Activated CD4-positive, alpha-beta T cell treated with anti-CD3 and anti-CD28 coated beads for 36 hours (primary cell): ENCODE data around the gene STIM1. TPM values are rescaled to one million over a fixed set of nuclear protein-coding genes. Genes with fewer than 3 reads are reported as not detected.
A peak's percentile ranks its signal among the peaks of the same experiment; 100 is the strongest.

ENCODE experiments used
- ATAC-seq: fragments of 200-7000 bp; cut with Tn5 transposase; one replicate; pipeline ENCODE4 v1.10.0; 2021; ENCODE audit warnings: mild to moderate bottlenecking, moderate library complexity
- CTCF ChIA-PET: fragments of 350-600 bp; sonication (Branson Sonifier 250); formaldehyde crosslinking; loops from one replicate; lab custom pipeline; 2021; ENCODE audit warnings: antibody characterized with exemption; lab: Charles Lee
- POLR2A ChIA-PET: fragments of 350-600 bp; sonication (Branson Sonifier 250); formaldehyde crosslinking; loops from one replicate; lab custom pipeline; 2021; ENCODE audit warnings: antibody characterized with exemption, inconsistent platforms; lab: Charles Lee
- DNase-seq: peaks from one replicate; pipeline ENCODE4 v3.0.0-alpha.2; 2020
- H3K27ac Mint-ChIP-seq: one replicate; pipeline ENCODE4 v1.8.0; 2021; ENCODE audit warnings: mixed read lengths
- H3K27me3 Mint-ChIP-seq: one replicate; pipeline ENCODE4 v1.8.0; 2021; ENCODE audit warnings: mixed read lengths
- H3K36me3 Mint-ChIP-seq: one replicate; pipeline ENCODE4 v1.8.0; 2021; ENCODE audit warnings: low read depth, mixed read lengths
- H3K4me1 Mint-ChIP-seq: one replicate; pipeline ENCODE4 v1.8.0; 2021; ENCODE audit warnings: mixed read lengths
- H3K4me3 Mint-ChIP-seq: one replicate; pipeline ENCODE4 v1.8.0; 2021; ENCODE audit warnings: mild to moderate bottlenecking, moderate library complexity, mixed read lengths
- H3K9me3 Mint-ChIP-seq: one replicate; pipeline ENCODE4 v1.8.0; 2021; ENCODE audit warnings: low read depth, mixed read lengths
- intact Hi-C, 2 experiments: fragments of 100-400 bp; cut with DNase I in 1 of 2; cut with micrococcal nuclease in 1 of 2; formaldehyde crosslinking; loops; one replicate each; pipeline versions ENCODE4 v1.14.2 to v1.15.1; 2022 to 2024; cut with DNase I, micrococcal nuclease
- total RNA-seq, 2 experiments: library from RNA; stranded (reverse); gene quantifications; one replicate each; pipeline ENCODE4 v1.2.3, GENCODE V29; 2021

Gene STIM1
- total RNA-seq, 2 experiments from 2014 or later, result 60.0 to 62.6 TPM

DNA sequence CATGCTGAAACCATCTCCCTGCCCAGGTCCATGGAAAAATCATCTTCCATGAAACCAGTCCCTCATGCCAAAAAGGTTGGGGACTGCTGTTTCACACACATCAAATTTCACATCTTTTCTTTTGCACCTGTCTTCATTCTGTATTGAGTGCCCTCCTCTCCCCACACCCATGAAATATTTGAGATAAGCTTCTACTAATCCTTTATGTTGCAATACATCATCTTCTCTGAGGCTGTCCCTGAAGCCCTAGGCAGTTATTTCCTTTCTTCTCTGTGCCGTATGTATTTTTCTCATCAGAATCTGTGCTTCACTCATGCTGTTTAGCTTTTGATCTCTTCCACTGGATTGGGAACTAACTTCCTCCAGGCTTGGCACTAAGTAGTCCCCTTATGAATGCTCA, 199.2 kb downstream of the STIM1 start:
- Mint-ChIP-seq H3K27me3 (no peaks in the 10 kb centered on the region), H3K9me3 (peaks cover 4% of the 10 kb centered on the region), H3K4me1 (peaks cover 23% of the 10 kb centered on the region), H3K36me3 (peaks cover 35% of the 10 kb centered on the region), H3K4me3 (no peak overlapping the region), H3K27ac (peak overlapping the region; percentile 1)
- no peak for DNase-seq
- ChIA-PET CTCF (interaction anchor here (0.6 to 4.5 kb wide), 4 partner anchors 15 to 213 kb away, joined by 3 to 18 read pairs (median 3); no protein-coding TSS in a partner anchor), POLR2A (interaction anchor here (0.6 kb wide), 1 partner anchor 13 kb away, joined by 3 read pairs; no protein-coding TSS in a partner anchor)
- intact Hi-C loops, result loop anchor here (2.0 to 5.0 kb wide), 2 partner anchors 20 to 62 kb away; no protein-coding TSS in a partner anchor
- no peak for ATAC-seq

- Mint-ChIP-seq H3K4me1 (peaks cover 28% of the 10 kb centered on the region), H3K27ac (no peak overlapping the region), H3K9me3 (no peaks in the 10 kb centered on the region), H3K27me3 (no peaks in the 10 kb centered on the region), H3K4me3 (no peak overlapping the region), H3K36me3 (peaks cover 32% of the 10 kb centered on the region)
- no peak for DNase-seq
- ATAC-seq, result no peak
- POLR2A ChIA-PET, result no interaction called here
- CTCF ChIA-PET, result interaction anchor here (0.6 to 1.1 kb wide), 2 partner anchors 14 to 216 kb away, joined by 3 read pairs; no protein-coding TSS in a partner anchor
- intact Hi-C loops, result loop anchor here in 1 of 2 experiments (5.0 kb wide), 1 partner anchor 67 kb away; no protein-coding TSS in a partner anchor
These were observed 204.0 kb downstream of the STIM1 start for GRCh38 chr11:4059424-4059823.

GRCh38 chr11:4060182-4060923, 204.9 kb downstream of the STIM1 start:
- ATAC-seq, result no peak
- ChIA-PET CTCF (interaction anchor here (0.6 to 1.8 kb wide), 10 partner anchors 10 to 251 kb away, joined by 3 to 14 read pairs (median 3); partner anchors contain the start of gene STIM1), POLR2A (no interaction called here)
- H3K27ac Mint-ChIP-seq, result no peak overlapping the region
- H3K9me3 Mint-ChIP-seq, result no peaks in the 10 kb centered on the region
- H3K27me3 Mint-ChIP-seq, result no peaks in the 10 kb centered on the region
- H3K4me3 Mint-ChIP-seq, result no peak overlapping the region
- no peak for DNase-seq
- peaks cover 37% of the 10 kb centered on the region for H3K4me1 Mint-ChIP-seq
- intact Hi-C loops, result no loop called here
- peaks cover 30% of the 10 kb centered on the region for H3K36me3 Mint-ChIP-seq

GRCh38 chr11:4061700-4062099, 206.2 kb downstream of the STIM1 start:
- H3K4me1 Mint-ChIP-seq, result peaks cover 50% of the 10 kb centered on the region
- POLR2A ChIA-PET, result no interaction called here
- peaks cover 29% of the 10 kb centered on the region for H3K36me3 Mint-ChIP-seq

DNA sequence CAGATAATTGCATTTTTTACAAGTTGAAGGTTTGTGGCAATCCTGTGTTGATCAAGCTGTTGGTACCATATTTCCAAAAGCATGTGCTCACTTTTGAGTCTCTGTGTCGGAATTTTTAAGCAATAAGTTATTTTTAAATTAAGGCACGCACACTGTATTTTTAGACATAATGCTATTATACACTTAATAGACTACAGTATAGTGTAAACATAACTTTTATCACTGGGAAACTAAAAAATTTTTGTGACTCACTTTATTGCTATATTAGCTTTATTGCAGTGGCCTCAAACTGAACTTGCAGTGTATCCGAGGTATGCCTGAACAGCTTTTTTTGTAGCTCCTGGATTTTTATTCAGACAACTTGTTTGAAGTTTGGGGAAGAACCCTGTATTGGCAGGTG, 207.9 kb downstream of the STIM1 start:
- ChIA-PET POLR2A (no interaction called here), CTCF (interaction anchor here (0.8 to 2.7 kb wide), 8 partner anchors 9 to 255 kb away, joined by 3 to 21 read pairs (median 4); partner anchors contain the start of genes PGAP2 and STIM1)
- DNase-seq (no peak), ATAC-seq (no peak)
- peaks cover 49% of the 10 kb centered on the region for H3K4me1 Mint-ChIP-seq
- no peak overlapping the region for H3K27ac Mint-ChIP-seq
- H3K9me3 Mint-ChIP-seq, result no peaks in the 10 kb centered on the region
- intact Hi-C loops, result no loop called here
- peaks cover 25% of the 10 kb centered on the region for H3K36me3 Mint-ChIP-seq
- no peaks in the 10 kb centered on the region for H3K27me3 Mint-ChIP-seq
- no peak overlapping the region for H3K4me3 Mint-ChIP-seq

More at GRCh38 chr11:4061700-4062099, 206.2 kb downstream of the STIM1 start:
- Mint-ChIP-seq H3K9me3 (no peaks in the 10 kb centered on the region), H3K27ac (no peak overlapping the region), H3K27me3 (no peaks in the 10 kb centered on the region), H3K4me3 (no peak overlapping the region)
- intact Hi-C loops, result no loop called here
- no peak for ATAC-seq
- CTCF ChIA-PET, result interaction anchor here (1.0 to 1.8 kb wide), 4 partner anchors 11 to 218 kb away, joined by 3 to 14 read pairs (median 9); partner anchors contain the start of gene STIM1
- no peak for DNase-seq

DNA sequence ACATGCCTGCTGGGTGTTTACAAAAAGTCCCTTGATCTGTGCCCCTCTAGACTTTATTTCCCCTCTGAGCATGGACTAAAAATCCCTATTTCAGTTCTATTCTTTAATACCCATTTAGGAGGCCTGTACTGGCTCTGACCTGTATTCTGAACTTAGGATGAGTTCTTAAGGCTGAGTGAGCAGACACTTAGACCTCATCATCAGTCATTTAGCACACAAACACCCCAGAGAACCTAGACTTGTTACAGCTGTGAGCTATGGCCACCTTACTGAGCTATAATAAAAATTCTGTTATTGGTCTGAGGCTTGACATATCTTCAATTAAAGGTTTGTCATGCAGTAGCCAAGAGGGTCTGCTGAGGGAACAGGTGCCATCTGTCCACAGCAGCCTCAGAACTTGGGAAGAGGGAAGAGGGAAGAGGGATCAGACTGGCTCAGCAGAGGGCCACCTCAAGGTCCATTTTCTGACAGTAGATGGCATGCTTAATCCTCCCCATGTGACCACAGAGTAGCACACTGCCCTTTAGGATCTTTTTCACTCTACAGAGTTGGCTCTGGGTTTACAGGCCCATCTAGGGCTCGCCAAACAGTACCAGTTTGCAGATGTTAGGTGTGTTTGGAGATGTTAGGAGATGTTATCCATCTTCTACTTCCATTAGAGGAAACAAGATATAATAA, 209.0 kb downstream of the STIM1 start:
- peaks cover 54% of the 10 kb centered on the region for H3K4me1 Mint-ChIP-seq
- H3K27me3 Mint-ChIP-seq, result no peaks in the 10 kb centered on the region
- H3K4me3 Mint-ChIP-seq, result no peak overlapping the region
- DNase-seq (no peak), ATAC-seq (no peak)
- ChIA-PET POLR2A (no interaction called here), CTCF (interaction anchor here (0.7 to 2.7 kb wide), 7 partner anchors 8 to 237 kb away, joined by 3 to 21 read pairs (median 4); partner anchors contain the start of gene STIM1)
- H3K27ac Mint-ChIP-seq, result no peak overlapping the region
- H3K9me3 Mint-ChIP-seq, result no peaks in the 10 kb centered on the region
- H3K36me3 Mint-ChIP-seq, result peaks cover 17% of the 10 kb centered on the region
- intact Hi-C loops, result no loop called here

DNA sequence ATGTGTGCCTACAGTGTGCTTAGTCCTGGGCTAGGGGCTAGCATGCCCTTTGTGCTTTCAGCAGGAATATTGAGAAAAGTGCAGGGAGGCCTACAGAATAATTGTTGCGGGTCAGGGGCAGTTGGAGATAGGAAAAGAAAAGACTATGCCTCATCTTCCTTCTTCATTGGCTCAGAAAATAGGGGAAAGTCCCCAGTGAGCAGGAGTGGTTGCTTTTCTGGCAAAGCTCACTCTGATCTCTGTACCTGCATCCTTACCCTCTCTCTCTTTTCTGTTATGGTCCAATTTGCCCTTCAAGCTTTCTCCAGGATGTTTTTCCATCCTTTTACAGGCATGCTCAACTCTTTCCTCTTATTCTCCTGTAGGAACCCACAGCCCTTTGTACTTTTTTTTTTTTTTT, 209.6 kb downstream of the STIM1 start:
- intact Hi-C loops, result loop anchor here in 1 of 2 experiments (5.0 kb wide), 1 partner anchor 123 kb away; no protein-coding TSS in a partner anchor
- H3K9me3 Mint-ChIP-seq, result no peaks in the 10 kb centered on the region
- H3K27ac Mint-ChIP-seq, result peak overlapping the region; percentile 63
- DNase-seq (peak; percentile 17), ATAC-seq (peak; percentile 76)
- H3K4me3 Mint-ChIP-seq, result no peak overlapping the region
- CTCF ChIA-PET, result interaction anchor here (0.6 to 2.7 kb wide), 6 partner anchors 9 to 238 kb away, joined by 3 to 19 read pairs (median 4); partner anchors contain the start of gene STIM1
- no peaks in the 10 kb centered on the region for H3K27me3 Mint-ChIP-seq
- H3K36me3 Mint-ChIP-seq, result peaks cover 14% of the 10 kb centered on the region
- POLR2A ChIA-PET, result interaction anchor here (0.6 kb wide), 1 partner anchor 27 kb away, joined by 3 read pairs; no protein-coding TSS in a partner anchor
- H3K4me1 Mint-ChIP-seq, result peaks cover 59% of the 10 kb centered on the region

DNA sequence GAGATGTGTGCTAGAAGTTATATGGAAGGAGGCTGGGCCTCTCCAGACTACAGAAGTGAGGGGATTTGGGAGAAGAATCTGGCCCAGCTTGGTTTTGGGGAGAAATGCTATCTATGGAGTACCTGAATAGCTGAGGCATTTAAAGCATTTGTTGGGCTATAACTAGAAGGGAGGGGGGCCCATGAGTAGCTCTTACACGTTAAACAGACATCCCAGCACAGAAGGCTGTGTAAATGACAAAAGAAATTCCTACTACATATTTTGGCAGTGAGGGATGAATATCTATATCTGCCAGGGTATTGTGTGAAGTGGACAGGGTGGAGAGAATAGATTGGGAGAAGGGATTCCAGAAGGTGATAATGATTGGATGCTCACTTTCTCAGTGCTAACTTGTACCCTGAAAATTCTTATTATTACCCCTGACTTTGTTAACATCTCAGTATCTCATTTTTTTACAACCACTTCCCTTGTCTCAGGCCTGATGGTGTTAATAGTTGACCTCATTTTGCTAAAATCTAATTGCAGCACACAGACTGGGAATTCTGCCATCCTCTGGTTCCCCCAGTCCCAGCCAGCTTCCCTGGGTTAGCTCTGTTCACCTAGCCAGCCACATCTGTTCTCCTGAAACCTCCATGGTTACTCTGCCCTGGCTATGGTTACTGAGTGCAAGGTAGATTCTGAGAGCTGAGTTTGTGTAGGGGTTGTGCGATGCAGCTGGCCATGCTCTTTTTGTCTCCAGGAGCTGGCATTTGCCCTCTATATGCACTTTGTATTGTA, 210.3 kb downstream of the STIM1 start:
- intact Hi-C loops, result loop anchor here in 1 of 2 experiments (5.0 kb wide), 1 partner anchor 123 kb away; no protein-coding TSS in a partner anchor
- peaks cover 13% of the 10 kb centered on the region for H3K36me3 Mint-ChIP-seq
- H3K27ac Mint-ChIP-seq, result peak overlapping the region; percentile 63
- CTCF ChIA-PET, result interaction anchor here (0.6 to 2.7 kb wide), 5 partner anchors 9 to 235 kb away, joined by 3 to 19 read pairs (median 4); partner anchors contain the start of gene STIM1
- no peaks in the 10 kb centered on the region for H3K27me3 Mint-ChIP-seq
- DNase-seq (no peak), ATAC-seq (no peak)
- H3K9me3 Mint-ChIP-seq, result no peaks in the 10 kb centered on the region
- POLR2A ChIA-PET, result interaction anchor here (0.6 kb wide), 1 partner anchor 26 kb away, joined by 3 read pairs; no protein-coding TSS in a partner anchor
- H3K4me1 Mint-ChIP-seq, result peaks cover 59% of the 10 kb centered on the region
- H3K4me3 Mint-ChIP-seq, result no peak overlapping the region

- Mint-ChIP-seq H3K27ac (no peak overlapping the region), H3K4me1 (peaks cover 57% of the 10 kb centered on the region), H3K36me3 (peaks cover 12% of the 10 kb centered on the region), H3K27me3 (no peaks in the 10 kb centered on the region), H3K4me3 (no peak overlapping the region), H3K9me3 (no peaks in the 10 kb centered on the region)
- no peak for DNase-seq
- intact Hi-C loops, result loop anchor here in 1 of 2 experiments (5.0 kb wide), 1 partner anchor 125 kb away; no protein-coding TSS in a partner anchor
- POLR2A ChIA-PET, result interaction anchor here (0.9 kb wide), 1 partner anchor 212 kb away, joined by 3 read pairs; no protein-coding TSS in a partner anchor
- no peak for ATAC-seq
- CTCF ChIA-PET, result interaction anchor here (0.6 to 9.3 kb wide), 5 partner anchors 20 to 216 kb away, joined by 3 to 299 read pairs (median 4); partner anchors contain the start of gene STIM1
These were observed 211.4 kb downstream of the STIM1 start for GRCh38 chr11:4066910-4067309.

DNA sequence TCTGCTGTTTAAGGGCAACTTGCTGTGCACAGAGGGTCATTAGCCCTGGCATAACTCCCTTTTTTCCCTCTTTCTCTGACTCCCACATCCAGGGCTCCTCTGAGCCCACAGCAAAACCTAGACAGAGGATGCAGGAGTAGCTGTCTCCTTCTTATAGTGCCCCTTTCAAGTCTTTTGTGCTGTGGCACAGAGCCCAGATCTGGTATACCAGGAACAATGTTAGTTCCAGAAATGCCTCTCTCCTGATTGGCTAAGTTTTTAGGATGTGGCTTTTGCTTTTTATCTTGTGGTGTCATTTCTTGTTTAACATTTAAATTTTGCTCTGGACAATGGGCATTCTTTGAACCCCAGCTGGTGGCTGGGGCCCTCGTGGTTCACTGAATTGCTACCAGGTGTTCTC, 213.5 kb downstream of the STIM1 start:
- H3K27ac Mint-ChIP-seq, result no peak overlapping the region
- ChIA-PET CTCF (interaction anchor here (0.9 to 9.3 kb wide), 4 partner anchors 14 to 218 kb away, joined by 3 to 299 read pairs (median 4); partner anchors contain the start of gene STIM1), POLR2A (no interaction called here)
- no peak for ATAC-seq
- peaks cover 19% of the 10 kb centered on the region for H3K36me3 Mint-ChIP-seq
- H3K9me3 Mint-ChIP-seq, result no peaks in the 10 kb centered on the region
- intact Hi-C loops, result loop anchor here in 1 of 2 experiments (5.0 kb wide), 1 partner anchor 127 kb away; no protein-coding TSS in a partner anchor
- H3K4me1 Mint-ChIP-seq, result peaks cover 65% of the 10 kb centered on the region
- no peak overlapping the region for H3K4me3 Mint-ChIP-seq
- DNase-seq, result no peak
- no peaks in the 10 kb centered on the region for H3K27me3 Mint-ChIP-seq
